Inflammatory macrophage treated with lipopolysaccharide for 1 hour (primary cell): ENCODE data around the gene ABHD12B.
"Not testable (repeated sequence)": the region's sequence is repeated elsewhere in the genome, so short reads cannot be mapped to it uniquely, and the experiment has no call there.

Experiments
- DNase-seq, 2 donors: peaks; one replicate each; pipeline ENCODE4 v3.0.0-alpha.2; 2020 to 2022

ABHD12B gene

GRCh38 chr14:50839691-50840090 is 32.2 kb upstream of the ABHD12B start:
- DNase-seq = no peak

- no peak for DNase-seq
Observed at GRCh38 chr14:50844391-50844790, 27.5 kb upstream of the ABHD12B start.

- DNase-seq = no peak
Observed at GRCh38 chr14:50845166-50845565, 26.7 kb upstream of the ABHD12B start.

GRCh38 chr14:50846226-50846880 is 25.5 kb upstream of the ABHD12B start:
- no peak for DNase-seq

- DNase-seq = no peak
Observed at GRCh38 chr14:50853891-50854290, 18.0 kb upstream of the ABHD12B start.

GRCh38 chr14:50854521-50854920 is 17.3 kb upstream of the ABHD12B start:
- peak; percentile 23 to 38 for DNase-seq

- DNase-seq = no peak
Observed at GRCh38 chr14:50855558-50855957, 16.3 kb upstream of the ABHD12B start.

GRCh38 chr14:50856660-50857059 is 15.2 kb upstream of the ABHD12B start:
- no peak for DNase-seq

- no peak for DNase-seq
Observed at GRCh38 chr14:50859296-50859624, 12.6 kb upstream of the ABHD12B start.

GRCh38 chr14:50860478-50861086 is 11.3 kb upstream of the ABHD12B start:
- DNase-seq = peak; percentile 68 to 95

- no peak for DNase-seq
Observed at GRCh38 chr14:50862036-50862570, 9.8 kb upstream of the ABHD12B start.

GRCh38 chr14:50864237-50864636 is 7.6 kb upstream of the ABHD12B start:
- no peak for DNase-seq

- no peak for DNase-seq
Observed at GRCh38 chr14:50864946-50865345, 6.9 kb upstream of the ABHD12B start.

- peak; percentile 42 to 58 for DNase-seq
Observed at GRCh38 chr14:50865391-50866076, 6.3 kb upstream of the ABHD12B start.

- DNase-seq = peak in 1 of 2 donors; percentile 15
Observed at GRCh38 chr14:50871228-50871627, 625 bp upstream of the ABHD12B start.

GRCh38 chr14:50874757-50875156 is 2.9 kb downstream of the ABHD12B start:
- peak; percentile 32 to 56 for DNase-seq

GRCh38 chr14:50875359-50876070 is 3.7 kb downstream of the ABHD12B start:
- no peak for DNase-seq

- DNase-seq = no peak
Observed at GRCh38 chr14:50882932-50883826, 11.3 kb downstream of the ABHD12B start.

GRCh38 chr14:50883827-50884197 is 12.0 kb downstream of the ABHD12B start:
- DNase-seq = no peak

- DNase-seq = no peak
Observed at GRCh38 chr14:50887476-50887875, 15.6 kb downstream of the ABHD12B start.

- no peak for DNase-seq
Observed at GRCh38 chr14:50892255-50892654, 20.4 kb downstream of the ABHD12B start.

GRCh38 chr14:50896421-50896820 is 24.6 kb downstream of the ABHD12B start:
- not testable (repeated sequence) for DNase-seq
